Activated CD8-positive, alpha-beta memory T cell treated with anti-CD3 and anti-CD28 coated beads, Interleukin-2, amount 50 U/mL, for 4 hours (primary cell): ENCODE measurements around the gene VTI1B.
A peak's percentile ranks its signal among the peaks of the same experiment; 100 is the strongest.
"Not testable (repeated sequence)": the region's sequence is repeated elsewhere in the genome, so short reads cannot be mapped to it uniquely, and the experiment has no call there.

Experiments used
- DNase-seq: peaks from one replicate; pipeline ENCODE4 v3.0.0-alpha.2; 2020

VTI1B gene

DNA sequence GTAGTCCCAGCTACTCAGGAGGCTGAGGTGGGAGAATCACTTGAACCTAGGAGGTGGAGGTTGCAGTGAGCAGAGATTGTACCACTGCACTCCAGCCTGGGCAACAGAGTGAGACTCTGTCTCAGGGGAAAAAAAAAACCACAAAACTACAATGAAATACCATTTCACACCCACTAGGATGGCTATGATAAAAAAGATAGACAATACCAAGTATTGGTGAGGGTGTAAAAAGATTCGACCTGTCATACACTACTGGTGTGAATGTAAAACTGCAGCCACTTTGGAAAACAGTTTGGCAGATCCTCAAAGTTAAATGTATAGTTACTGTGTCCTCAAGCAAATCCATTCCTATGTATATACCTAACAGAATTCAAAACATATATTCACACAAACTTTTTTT is 48.3 kb downstream of the VTI1B start:
- not testable (repeated sequence) for DNase-seq

GRCh38 chr14:67623114-67623513 is 51.3 kb downstream of the VTI1B start:
- DNase-seq: no peak

DNA sequence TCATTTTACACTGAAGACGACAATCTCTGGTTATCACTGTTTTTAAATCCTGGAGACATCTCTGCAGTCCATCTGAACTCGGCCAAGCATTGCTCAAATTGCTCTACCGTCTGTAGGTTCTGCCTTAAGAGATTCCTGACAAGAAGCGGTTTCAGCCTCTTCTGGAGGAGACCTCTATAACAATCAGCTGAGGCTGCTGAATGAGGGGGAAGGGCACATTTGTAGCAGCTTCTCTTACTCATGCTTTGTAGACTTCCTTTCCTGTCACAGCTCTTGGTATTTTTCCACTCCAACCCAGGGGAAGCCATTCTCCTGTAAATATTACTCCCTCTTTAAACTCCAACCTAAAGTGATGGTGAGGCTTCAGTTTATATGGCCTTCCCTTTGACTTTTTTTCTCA is 51.8 kb downstream of the VTI1B start:
- DNase-seq: no peak

GRCh38 chr14:67620217-67620785 is 54.1 kb downstream of the VTI1B start:
- DNase-seq: no peak

DNA sequence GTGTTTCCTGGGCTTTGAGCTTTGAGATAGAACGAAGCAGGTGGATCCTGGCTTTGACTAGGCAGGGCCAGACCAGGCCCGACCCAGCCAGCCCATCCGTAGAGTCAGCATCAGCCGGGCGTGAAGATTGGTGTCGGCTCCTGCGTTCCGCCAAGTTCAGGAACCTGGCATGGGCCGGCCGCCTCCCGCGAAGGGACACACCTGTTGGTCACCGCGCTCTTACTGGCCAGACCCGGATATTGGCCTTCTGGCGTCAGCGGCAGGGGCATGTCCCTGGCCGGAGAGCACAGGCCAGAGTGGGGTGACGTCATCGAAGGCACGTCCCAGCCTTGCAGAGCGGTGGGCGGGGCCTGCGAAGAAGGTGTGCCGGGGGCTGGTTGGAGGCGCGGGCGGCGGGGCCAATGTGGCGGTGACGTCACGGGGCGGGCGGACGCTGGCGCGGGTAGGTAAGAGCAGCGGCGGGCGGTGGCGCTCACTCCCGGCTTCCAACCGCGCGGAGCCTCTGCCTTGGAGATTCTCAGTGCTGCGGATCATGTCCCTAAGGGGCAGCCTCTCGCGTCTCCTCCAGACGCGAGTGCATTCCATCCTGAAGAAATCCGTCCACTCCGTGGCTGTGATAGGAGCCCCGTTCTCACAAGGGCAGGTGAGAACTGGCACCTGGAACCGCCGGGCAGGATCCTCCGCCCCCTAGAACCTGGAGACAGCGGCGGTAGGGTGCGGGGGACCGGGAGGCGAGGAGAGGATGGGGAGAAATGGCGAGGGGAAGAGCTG is 54.8 kb downstream of the VTI1B start, which contains the start of gene ARG2:
Gene ARG2, plus strand, starts transcription at position 475 of the 771 bp plus-strand sequence. Its CDS starts 58 bp downstream, at position 533.
- DNase-seq: peak; percentile 99

- DNase-seq: no peak
Observed at GRCh38 chr14:67618617-67619063, 55.8 kb downstream of the VTI1B start.

DNA sequence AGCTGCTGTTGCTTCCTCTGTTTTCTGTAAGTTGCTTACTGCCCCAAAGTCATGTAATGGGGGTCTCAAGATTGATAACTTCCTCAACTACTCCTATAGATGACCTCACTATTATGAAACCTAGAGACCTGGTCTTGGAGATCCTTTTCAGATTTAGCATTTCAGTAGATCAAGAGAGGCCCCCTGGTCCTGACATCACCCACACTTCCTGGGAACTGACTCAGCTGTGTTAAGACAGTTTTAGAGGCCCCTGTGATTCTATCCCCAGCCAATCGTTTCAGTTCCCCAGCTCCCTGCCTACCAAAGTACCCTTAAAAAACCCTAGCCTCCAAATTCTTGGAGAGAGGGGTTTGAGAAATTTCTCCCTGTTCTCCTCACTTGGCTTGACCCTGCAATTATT is 63.9 kb downstream of the VTI1B start:
- no peak for DNase-seq

- DNase-seq: no peak
Observed at GRCh38 chr14:67609642-67610310, 64.7 kb downstream of the VTI1B start.

DNA sequence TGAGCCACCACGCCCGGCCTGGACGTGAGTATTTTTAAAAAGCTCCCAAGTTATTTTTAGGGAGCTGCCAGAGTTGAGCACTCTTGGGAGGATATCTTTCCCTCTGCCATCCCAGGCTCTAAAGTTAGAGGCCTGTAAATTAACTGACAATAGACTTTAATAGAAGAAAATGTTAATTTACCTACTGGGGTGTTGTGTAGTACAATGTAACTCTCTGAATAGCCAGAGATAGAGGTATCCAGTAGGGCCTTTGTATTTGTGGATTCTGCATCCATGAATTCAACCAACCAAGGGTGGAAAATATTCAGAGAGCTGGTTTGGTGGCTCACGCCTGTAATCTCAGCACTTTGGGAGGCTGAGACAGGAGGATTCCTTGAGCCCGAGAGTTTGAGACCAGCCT is 66.8 kb downstream of the VTI1B start:
- no peak for DNase-seq

- no peak for DNase-seq
Observed at GRCh38 chr14:67602995-67603545, 71.4 kb downstream of the VTI1B start.

DNA sequence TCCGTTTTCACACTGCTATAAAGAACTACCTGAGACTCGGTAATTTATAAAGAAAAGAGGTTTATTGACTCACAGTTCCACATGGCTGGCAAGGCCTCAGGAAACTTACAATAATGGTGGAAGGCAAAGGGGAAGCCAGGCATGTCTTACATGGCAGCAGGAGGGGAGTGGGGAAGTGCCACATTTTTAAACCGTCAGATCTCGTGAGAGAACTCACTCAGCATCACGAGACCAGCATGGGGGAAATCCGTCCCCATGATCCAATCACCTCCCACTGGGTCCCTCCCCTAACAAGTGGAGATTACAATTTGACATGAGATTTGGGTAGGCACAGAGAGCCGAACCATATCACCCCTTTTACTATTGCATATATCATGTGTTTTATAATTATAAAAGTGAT is 72.4 kb downstream of the VTI1B start:
- DNase-seq: no peak

GRCh38 chr14:67600562-67600974 is 73.9 kb downstream of the VTI1B start:
- DNase-seq: not testable (repeated sequence)

DNA sequence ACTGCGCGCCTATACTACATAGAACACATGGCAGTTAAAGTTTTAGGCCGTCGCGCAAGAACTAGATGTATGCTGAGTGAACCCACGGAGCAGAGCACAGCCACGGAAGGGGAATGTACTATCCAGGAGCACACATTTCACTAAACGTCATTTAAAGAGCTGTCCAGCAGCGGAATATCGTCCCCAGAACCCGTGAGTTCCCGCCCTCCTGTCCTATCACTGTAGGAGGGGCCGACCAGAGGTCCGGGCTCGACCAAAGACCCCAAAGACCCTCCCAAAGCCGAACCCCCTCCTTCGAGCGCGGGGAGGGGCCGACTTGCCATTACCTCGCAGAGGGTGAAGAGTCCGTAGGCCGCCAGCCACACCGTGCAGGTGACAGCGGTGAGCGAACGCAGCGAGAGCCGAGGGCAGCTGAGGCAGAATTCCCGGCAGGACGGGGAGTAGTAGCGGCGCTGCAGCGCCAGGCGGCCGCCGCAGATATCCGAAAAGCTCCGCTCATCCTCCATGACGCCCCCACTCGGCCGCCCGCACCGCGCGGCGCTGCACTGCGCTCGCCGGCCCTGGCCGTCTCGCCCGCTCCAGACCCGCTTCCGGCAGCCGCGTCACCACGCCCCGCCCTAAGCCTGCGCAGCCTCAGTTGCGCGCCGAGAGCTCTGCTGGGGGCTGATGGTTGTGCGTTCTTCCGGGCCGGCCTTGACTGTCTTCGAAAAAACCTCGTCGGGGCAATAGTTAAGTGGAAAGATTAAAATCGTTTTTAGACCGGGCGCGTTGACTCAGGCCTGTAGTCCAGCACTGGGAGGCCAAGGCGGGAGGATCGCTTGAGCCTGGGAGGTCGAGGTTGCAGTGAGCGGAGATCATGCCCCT is 74.5 kb downstream of the VTI1B start, which contains the start of gene PIGH:
Gene PIGH, minus strand, starts transcription at position 571 of the 864 bp plus-strand sequence. Its CDS starts 65 bp downstream, at position 506.
- DNase-seq: peak; percentile 95
